CD14-positive monocyte (primary cell): ENCODE data around the gene MYH9. TPM values are rescaled to one million over a fixed set of nuclear protein-coding genes. Genes with fewer than 3 reads are reported as not detected.

Experiments used
- DNase-seq, 3 donors: peaks; one replicate each; pipeline ENCODE4 v3.0.0-alpha.2; 2011 to 2022
- H2AFZ ChIP-seq: 2 replicates; pipeline ENCODE4 v1.6.0; 2012; ENCODE audit warnings: mild to moderate bottlenecking, low read depth, low read length, inconsistent platforms; ENCODE audit not compliant: insufficient read depth, poor library complexity, severe bottlenecking
- H3K27ac ChIP-seq, 2 donors: 1 replicate in 1 of 2; 2 replicates in 1 of 2; pipeline ENCODE4 v1.5.1; 2012 to 2013; ENCODE audit warnings: low read length in 2 of 2, control low read depth in 1 of 2, inconsistent platforms in 1 of 2, low read depth in 1 of 2, mild to moderate bottlenecking in 1 of 2
- H3K27me3 ChIP-seq, 2 donors: one replicate each; pipeline versions ENCODE4 v1.6.0 to v1.6.1; 2011 to 2013; ENCODE audit warnings: low read length in 2 of 2; ENCODE audit not compliant: control insufficient read depth in 2 of 2, insufficient read depth in 2 of 2
- H3K36me3 ChIP-seq, 2 donors: replicated peaks in 1 of 2; 1 replicate in 1 of 2; 2 replicates in 1 of 2; pipeline versions ENCODE4 v1.5.1 to v1.6.1; 2012 to 2013; ENCODE audit warnings: low read length in 2 of 2, control low read depth in 1 of 2, inconsistent platforms in 1 of 2, mild to moderate bottlenecking in 1 of 2; ENCODE audit not compliant: insufficient read depth in 2 of 2, control insufficient read depth in 1 of 2
- H3K4me1 ChIP-seq, 2 donors: 1 replicate in 1 of 2; 2 replicates in 1 of 2; pipeline versions ENCODE4 v1.5.1 to v1.6.1; 2012 to 2013; ENCODE audit warnings: low read length in 2 of 2, control low read depth in 1 of 2, inconsistent platforms in 1 of 2, mild to moderate bottlenecking in 1 of 2, moderate library complexity in 1 of 2; ENCODE audit not compliant: insufficient read depth in 2 of 2, control insufficient read depth in 1 of 2
- H3K4me2 ChIP-seq: replicated peaks from 2 replicates; pipeline ENCODE3; 2012; ENCODE audit warnings: low read length, moderate library complexity, mild to moderate bottlenecking; ENCODE audit not compliant: poor library complexity, severe bottlenecking; ENCODE audit errors: extremely low read depth
- H3K4me3 ChIP-seq, 3 experiments: fragments of 200-600 bp in 1 of 3; sonication (generic) in 1 of 3; replicated peaks in 1 of 3; 1 replicate in 2 of 3; 2 replicates in 1 of 3; pipeline ENCODE4 v1.5.1; 2011 to 2013; ENCODE audit warnings: low read length in 3 of 3, mild to moderate bottlenecking in 3 of 3, control low read depth in 2 of 3, low read depth in 2 of 3, inconsistent platforms in 1 of 3, moderate library complexity in 1 of 3
- H3K79me2 ChIP-seq: 2 replicates; pipeline ENCODE4 v1.6.0; 2012; ENCODE audit warnings: mild to moderate bottlenecking, control low read depth, inconsistent platforms, low read length, moderate library complexity; ENCODE audit not compliant: insufficient read depth
- H3K9ac ChIP-seq: 2 replicates; pipeline ENCODE4 v1.6.0; 2017; ENCODE audit warnings: low read length, mild to moderate bottlenecking; ENCODE audit not compliant: insufficient read depth, poor library complexity, severe bottlenecking
- H3K9me3 ChIP-seq, 2 donors: replicated peaks in 1 of 2; 1 replicate in 1 of 2; 2 replicates in 1 of 2; pipeline versions ENCODE4 v1.5.1 to v1.6.1; 2012 to 2013; ENCODE audit warnings: low read length in 2 of 2, control low read depth in 1 of 2; ENCODE audit not compliant: control insufficient read depth in 1 of 2, insufficient read depth in 1 of 2
- H4K20me1 ChIP-seq: 2 replicates; pipeline ENCODE4 v1.6.0; 2012; ENCODE audit warnings: mild to moderate bottlenecking, low read length, control low read depth, moderate library complexity; ENCODE audit not compliant: insufficient read depth
- H3K27ac Mint-ChIP-seq, 7 donors: one replicate each; pipeline ENCODE4 v1.8.0; 2020; ENCODE audit warnings: mild to moderate bottlenecking in 7 of 7, mixed read lengths in 7 of 7, moderate library complexity in 6 of 7, inconsistent platforms in 2 of 7
- H3K27me3 Mint-ChIP-seq, 3 donors: one replicate each; pipeline ENCODE4 v1.8.0; 2021 to 2022; ENCODE audit warnings: low read depth in 3 of 3, mild to moderate bottlenecking in 3 of 3, mixed read lengths in 3 of 3, moderate library complexity in 3 of 3, inconsistent platforms in 1 of 3
- H3K36me3 Mint-ChIP-seq, 2 donors: one replicate each; pipeline ENCODE4 v1.8.0; 2020; ENCODE audit warnings: mixed read lengths in 2 of 2, inconsistent platforms in 1 of 2, mild to moderate bottlenecking in 1 of 2
- H3K4me1 Mint-ChIP-seq: one replicate; pipeline ENCODE4 v1.8.0; 2020; ENCODE audit warnings: mild to moderate bottlenecking, mixed read lengths
- H3K4me3 Mint-ChIP-seq, 2 donors: one replicate each; pipeline ENCODE4 v1.8.0; 2020; ENCODE audit warnings: mild to moderate bottlenecking in 2 of 2, mixed read lengths in 2 of 2, moderate library complexity in 1 of 2
- H3K9me3 Mint-ChIP-seq, 7 donors: one replicate each; pipeline ENCODE4 v1.8.0; 2020 to 2022; ENCODE audit warnings: mixed read lengths in 7 of 7, mild to moderate bottlenecking in 6 of 7, moderate library complexity in 6 of 7, inconsistent platforms in 2 of 7
- WGBS: methylation state at CpG from one replicate; pipeline ENCODE4 v1.1.5; 2013; ENCODE audit warnings: missing lambda C conversion rate; ENCODE audit not compliant: insufficient coverage; 5-methylcytosine and 5-hydroxymethylcytosine counted together
- intact Hi-C, 2 donors: fragments of 100-400 bp; cut with micrococcal nuclease; formaldehyde crosslinking; loops; one replicate each; pipeline versions ENCODE4 v1.15.0 to v1.15.1; 2023
- polyA plus RNA-seq, 3 donors: library from polyadenylated mRNA; depleted of rRNA in 1 of 3; unstranded in 2 of 3; stranded (reverse) in 1 of 3; fragments of 300-500 nt in 2 of 3; fragments of >200 nt in 1 of 3; fragmentation: Illumina TruSeq in 2 of 3; gene quantifications; 1 replicate in 2 of 3; 2 replicates in 1 of 3; pipeline ENCODE4 v1.2.3, GENCODE V29; 2012 to 2021
- TF ChIP-seq, protein P1 (sequence below): fragments of 200-600 bp; IDR thresholded peaks from one replicate; pipeline ENCODE4 v1.8.0; 2022; ENCODE audit warnings: antibody characterized with exemption, mild to moderate bottlenecking

The MYH9 gene
- polyA plus RNA-seq, 3 donors = 35.6 to 163 (median 79.5) TPM

DNA sequence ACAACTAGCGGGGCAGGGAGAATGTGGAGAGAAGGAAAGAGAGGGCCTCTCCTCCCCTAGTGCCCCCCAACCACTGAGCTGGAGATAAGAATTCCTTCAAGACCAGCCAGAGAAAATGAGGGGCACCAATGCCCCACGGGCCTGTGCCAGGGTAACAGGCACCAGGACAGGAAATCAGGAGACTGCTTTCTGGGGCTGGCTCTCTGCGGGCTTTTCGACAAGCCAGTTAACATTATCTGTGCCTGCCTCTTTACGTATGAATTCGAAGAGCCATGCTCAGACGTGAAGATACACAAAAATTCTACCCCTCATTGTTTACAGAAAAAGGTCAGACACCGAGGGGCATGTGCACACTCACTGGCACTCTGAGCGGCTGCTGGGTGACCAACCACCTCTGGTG, 52.1 kb downstream of the MYH9 start:
- H3K4me3 Mint-ChIP-seq = no peak overlapping the region
- Histone ChIP-seq H3K4me1 (peaks cover 77 to 78% of the 10 kb centered on the region in 2 donors), H4K20me1 (peaks cover 100% of the 10 kb centered on the region), H3K27me3 (no peaks in the 10 kb centered on the region), H3K4me2 (no peak overlapping the region), H3K27ac (peak overlapping the region; percentile 67 to 92), H3K9me3 (no peaks in the 10 kb centered on the region), H3K36me3 (peaks cover 57 to 71% of the 10 kb centered on the region in 2 donors), H3K4me3 (no peak overlapping the region), H3K79me2 (peaks cover 99% of the 10 kb centered on the region), H2AFZ (no peak overlapping the region), H3K9ac (peak overlapping the region; percentile 9)
- intact Hi-C loops = no loop called here
- 81% methylated on average over 8 of the region's 9 CpGs for WGBS
- TF ChIP-seq, protein P1, sequence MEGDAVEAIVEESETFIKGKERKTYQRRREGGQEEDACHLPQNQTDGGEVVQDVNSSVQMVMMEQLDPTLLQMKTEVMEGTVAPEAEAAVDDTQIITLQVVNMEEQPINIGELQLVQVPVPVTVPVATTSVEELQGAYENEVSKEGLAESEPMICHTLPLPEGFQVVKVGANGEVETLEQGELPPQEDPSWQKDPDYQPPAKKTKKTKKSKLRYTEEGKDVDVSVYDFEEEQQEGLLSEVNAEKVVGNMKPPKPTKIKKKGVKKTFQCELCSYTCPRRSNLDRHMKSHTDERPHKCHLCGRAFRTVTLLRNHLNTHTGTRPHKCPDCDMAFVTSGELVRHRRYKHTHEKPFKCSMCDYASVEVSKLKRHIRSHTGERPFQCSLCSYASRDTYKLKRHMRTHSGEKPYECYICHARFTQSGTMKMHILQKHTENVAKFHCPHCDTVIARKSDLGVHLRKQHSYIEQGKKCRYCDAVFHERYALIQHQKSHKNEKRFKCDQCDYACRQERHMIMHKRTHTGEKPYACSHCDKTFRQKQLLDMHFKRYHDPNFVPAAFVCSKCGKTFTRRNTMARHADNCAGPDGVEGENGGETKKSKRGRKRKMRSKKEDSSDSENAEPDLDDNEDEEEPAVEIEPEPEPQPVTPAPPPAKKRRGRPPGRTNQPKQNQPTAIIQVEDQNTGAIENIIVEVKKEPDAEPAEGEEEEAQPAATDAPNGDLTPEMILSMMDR = no peak
- H3K27me3 Mint-ChIP-seq = no peaks in the 10 kb centered on the region
- H3K27ac Mint-ChIP-seq = peak overlapping the region; percentile 41 to 99 (median 88)
- peaks cover 0 to 2% (median 0%) of the 10 kb centered on the region in 7 donors for H3K9me3 Mint-ChIP-seq
- peaks cover 62 to 96% of the 10 kb centered on the region in 2 donors for H3K36me3 Mint-ChIP-seq
- no peak for DNase-seq
- H3K4me1 Mint-ChIP-seq = peaks cover 83% of the 10 kb centered on the region

GRCh38 chr22:36334821-36335603, 52.8 kb downstream of the MYH9 start:
- peak overlapping the region in 1 of 2 donors; percentile 39 for H3K4me3 Mint-ChIP-seq
- DNase-seq = peak; percentile 41 to 62 (median 56)
- Histone ChIP-seq H3K79me2 (peaks cover 99% of the 10 kb centered on the region), H4K20me1 (peaks cover 100% of the 10 kb centered on the region), H2AFZ (no peak overlapping the region), H3K9ac (peak overlapping the region; percentile 9), H3K9me3 (no peaks in the 10 kb centered on the region), H3K4me2 (peak overlapping the region; percentile 44), H3K4me3 (peak overlapping the region in 1 of 3 experiments; percentile 52), H3K36me3 (peaks cover 55 to 70% of the 10 kb centered on the region in 2 donors), H3K4me1 (peaks cover 83 to 84% of the 10 kb centered on the region in 2 donors), H3K27ac (peak overlapping the region; percentile 67 to 92), H3K27me3 (no peaks in the 10 kb centered on the region)
- 18% methylated on average over 17 of the region's 17 CpGs for WGBS
- peaks cover 87% of the 10 kb centered on the region for H3K4me1 Mint-ChIP-seq
- peaks cover 65 to 97% of the 10 kb centered on the region in 2 donors for H3K36me3 Mint-ChIP-seq
- H3K27ac Mint-ChIP-seq = peak overlapping the region; percentile 78 to 99 (median 90)
- TF ChIP-seq, protein P1 = no peak
- H3K9me3 Mint-ChIP-seq = peaks cover 0 to 2% (median 0%) of the 10 kb centered on the region in 7 donors
- intact Hi-C loops = loop anchor here (5.0 kb wide), 4 partner anchors 37 to 122 kb away; partner anchors contain the start of gene MYH9 (in 1 of the 2)
- no peaks in the 10 kb centered on the region for H3K27me3 Mint-ChIP-seq
